Keratinocyte (primary cell): ENCODE data around the gene VAMP8.

Experiments used
- CTCF ChIP-seq, 3 experiments: IDR thresholded peaks in 1 of 3; conservative IDR thresholded peaks in 1 of 3; optimal IDR thresholded peaks in 1 of 3; 2 replicates in 2 of 3; 3 replicates in 1 of 3; pipeline versions ENCODE3 to v1.5.1; 2011; ENCODE audit warnings: low read length in 3 of 3, mild to moderate bottlenecking in 3 of 3, moderate library complexity in 2 of 3, control low read depth in 1 of 3, inconsistent platforms in 1 of 3; ENCODE audit not compliant: insufficient read depth in 2 of 3; ENCODE audit errors: extremely low read depth in 1 of 3
- EZH2 ChIP-seq: IDR thresholded peaks from one replicate; pipeline ENCODE4 v1.6.1; 2012; ENCODE audit warnings: inconsistent platforms, mild to moderate bottlenecking, low read length, moderate library complexity

- TF ChIP-seq EZH2 (no peak), CTCF (optimal IDR thresholded peaks at IDR 0.05 in 1 of 3, IDR thresholded peaks at IDR 0.05 in 1 of 3, conservative IDR thresholded peaks at IDR 0.05 in 1 of 3; ENCODE audit: extremely low read depth in 1 of 3, insufficient read depth in 2 of 3, low read length in 3 of 3) (no peak)
Measured at GRCh38 chr2:85621338-85621737, 44.0 kb downstream of the VAMP8 start.
